ENCODE data around the gene TRMT1.

Gene TRMT1

DNA sequence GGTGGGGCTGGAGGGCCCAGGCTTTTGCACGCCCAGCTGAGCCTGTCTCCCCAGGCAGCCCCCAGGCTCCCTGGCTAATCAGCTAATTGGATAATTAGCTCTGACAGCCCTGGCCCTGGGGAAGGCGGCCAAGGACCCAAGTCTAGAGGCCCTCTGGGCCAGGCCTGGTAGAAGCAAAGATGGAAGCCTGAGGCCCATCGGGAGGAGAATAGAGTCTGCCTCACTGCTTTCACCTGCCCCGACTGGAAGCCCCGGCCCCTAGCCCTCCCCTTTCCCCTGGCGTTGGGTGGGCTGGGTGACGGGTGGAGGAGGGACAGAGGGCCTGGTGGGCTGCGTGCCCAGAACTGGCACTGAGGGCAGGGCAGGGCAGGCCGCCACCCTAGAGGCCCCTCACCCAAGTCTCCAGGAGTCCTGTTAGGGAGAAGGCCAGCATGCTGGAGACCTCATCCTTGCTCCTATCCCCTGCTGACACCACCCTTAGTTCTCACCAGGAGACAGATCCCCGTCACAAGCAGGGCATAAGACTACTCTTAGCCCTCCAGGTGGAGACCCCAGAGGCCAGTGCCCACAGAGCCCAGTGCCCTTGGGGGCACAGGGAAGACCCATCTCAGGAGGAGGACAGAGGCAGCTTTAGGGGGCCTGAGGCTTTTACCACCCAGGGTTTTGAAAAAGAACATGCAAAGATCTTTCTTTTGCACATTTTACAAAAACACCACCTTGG lies 25.9 kb downstream of the TRMT1 start:
- no peak for DNase-seq (ENCODE audit: low read depth in 2 of 2)

DNA sequence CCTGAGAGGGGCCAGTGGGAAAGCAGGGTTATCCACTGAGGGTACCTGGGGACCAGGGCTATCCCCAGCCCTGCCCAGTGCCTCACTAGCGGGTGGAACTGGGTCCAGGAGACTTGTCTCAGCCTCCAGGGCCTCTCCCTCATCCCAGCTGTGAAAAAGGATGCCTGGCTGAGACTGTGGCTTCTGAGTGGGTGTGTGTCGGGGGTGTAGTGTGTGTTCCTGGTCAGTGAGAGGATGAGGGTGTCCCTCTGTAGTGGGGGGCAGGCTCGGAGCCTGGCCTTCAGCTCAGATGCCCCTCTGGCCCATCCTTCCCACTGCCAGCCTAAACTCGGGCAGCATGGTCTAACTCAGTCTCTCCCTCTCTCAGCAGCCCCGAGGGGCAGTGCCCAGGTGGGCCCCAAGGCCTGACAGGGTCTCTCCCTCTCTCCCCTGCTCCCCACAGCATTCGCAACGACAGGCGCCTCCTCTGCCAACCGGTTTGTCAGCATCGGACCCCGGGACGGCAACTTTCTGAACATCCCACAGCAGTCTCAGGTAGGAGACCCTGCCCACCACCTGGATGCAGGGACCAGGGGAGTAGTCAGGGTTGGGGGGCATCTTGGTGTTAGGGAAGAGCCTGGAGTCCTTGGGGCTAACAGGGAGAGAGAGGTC lies 26.6 kb downstream of the TRMT1 start:
- no peak for DNase-seq (ENCODE audit: low read depth in 2 of 2)

DNA sequence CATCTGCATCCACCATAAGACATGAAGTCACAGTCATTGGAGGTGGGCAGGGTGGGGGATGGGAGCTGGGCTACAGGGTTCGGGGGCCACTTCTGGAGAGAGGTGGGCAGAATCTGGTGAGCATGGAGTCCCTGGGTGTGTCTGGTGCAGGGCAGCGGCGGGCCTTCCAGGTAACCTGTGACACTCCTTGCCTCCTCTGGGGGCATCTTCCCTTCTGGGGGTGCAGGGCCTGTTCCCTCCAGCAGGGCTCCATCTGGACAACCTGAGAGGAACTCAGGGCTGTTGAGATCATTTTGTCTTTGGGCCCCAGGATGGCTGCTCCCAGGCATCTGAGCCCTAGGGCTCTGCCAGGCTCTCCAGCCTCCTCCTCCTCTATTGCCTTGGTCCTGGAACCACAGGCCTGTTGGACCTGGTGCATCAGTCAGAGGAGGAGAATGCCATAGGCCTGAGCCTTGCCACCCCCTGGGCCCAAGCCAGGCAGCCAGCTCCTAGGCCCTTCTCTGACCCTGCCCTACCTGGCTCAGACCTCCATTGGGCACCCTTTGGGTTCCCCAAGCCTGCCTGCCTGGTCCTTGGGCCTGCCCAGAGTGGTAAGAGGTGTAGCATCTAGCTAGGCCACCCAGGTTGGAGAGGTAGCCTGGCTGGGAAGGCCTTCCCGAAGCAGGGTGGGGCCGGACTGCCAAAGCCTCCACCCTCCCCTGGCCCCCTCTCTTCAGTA lies 27.2 kb downstream of the TRMT1 start:
- no peak for DNase-seq (ENCODE audit: low read depth in 2 of 2)

DNA sequence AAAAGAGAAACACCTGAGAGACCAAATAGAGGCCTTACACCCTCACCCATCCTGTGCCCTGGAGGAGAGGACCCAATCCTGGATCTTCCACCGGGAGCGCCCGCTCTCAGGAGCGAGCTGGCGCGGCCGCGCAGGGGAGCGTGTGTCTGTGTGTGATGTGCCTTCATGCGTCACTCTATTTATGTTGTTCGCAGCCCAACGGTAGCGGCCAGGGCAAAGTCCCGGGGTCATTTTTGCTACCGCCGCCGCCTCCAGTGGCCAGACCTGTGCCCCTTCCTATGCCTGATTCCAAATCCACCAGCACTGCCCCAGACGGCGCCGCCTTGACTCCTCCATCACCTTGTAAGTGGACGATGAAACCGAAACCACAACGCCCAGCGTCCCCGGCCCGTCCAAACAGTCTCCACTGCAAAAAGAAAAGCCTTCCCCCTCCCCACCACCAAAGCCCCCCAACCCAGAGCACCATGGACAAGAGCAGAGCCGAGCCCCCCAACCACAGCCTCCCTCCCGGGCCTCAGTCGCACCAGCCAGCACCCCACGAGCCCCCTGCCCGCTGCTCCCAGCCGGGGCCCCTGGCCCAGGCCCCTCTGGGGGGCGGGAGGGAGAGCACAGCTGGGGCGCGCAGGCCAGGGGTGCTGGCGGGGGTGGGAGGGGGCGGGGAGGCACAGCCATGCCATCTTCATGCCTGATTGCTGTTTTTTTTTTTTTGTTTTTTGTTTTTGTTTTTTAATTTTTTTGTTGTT lies 28.6 kb downstream of the TRMT1 start:
- no peak for DNase-seq (ENCODE audit: low read depth in 2 of 2)

DNA sequence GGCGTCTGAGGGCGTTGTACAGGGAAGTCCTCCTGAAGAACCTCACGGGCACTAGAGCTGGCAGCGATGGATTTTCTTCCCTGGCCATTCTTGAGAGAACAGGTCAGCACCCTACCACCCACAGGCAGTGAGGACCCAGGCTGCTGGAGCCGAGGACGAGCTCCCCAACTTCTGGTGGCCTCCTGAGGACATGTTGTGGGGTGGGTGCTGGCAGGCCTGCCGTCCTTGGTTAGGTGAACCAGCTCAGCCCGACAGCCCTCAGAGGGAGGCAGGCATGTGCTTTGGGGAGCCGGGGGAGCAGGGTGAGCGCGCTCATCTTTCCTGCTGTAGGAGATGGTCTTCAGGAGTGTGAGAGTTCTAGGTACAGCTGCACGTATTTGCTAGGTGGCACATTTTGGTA lies 29.2 kb downstream of the TRMT1 start:
- DNase-seq (ENCODE audit: low read depth in 2 of 2), result no peak

DNA sequence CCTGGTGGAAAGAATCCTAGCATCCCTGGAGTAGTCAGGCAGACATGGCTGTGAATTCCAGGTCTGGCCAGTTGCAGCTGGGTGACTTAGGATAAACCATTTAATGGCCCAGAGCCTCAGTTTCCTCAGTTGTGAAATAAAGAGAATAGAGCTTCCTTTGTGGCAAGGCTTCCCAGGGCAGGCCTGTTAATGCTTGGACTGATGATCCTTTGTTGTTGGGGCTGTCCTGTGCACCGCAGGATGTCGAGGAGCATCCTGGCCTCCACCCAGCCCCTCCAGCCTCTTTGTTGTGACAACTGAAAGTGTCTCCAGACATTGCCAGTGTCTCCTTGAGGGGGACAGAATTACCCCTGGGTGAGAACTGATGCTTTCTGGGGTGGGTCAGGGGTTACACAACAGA lies 30.2 kb downstream of the TRMT1 start:
- no peak for DNase-seq (ENCODE audit: low read depth in 2 of 2)

DNA sequence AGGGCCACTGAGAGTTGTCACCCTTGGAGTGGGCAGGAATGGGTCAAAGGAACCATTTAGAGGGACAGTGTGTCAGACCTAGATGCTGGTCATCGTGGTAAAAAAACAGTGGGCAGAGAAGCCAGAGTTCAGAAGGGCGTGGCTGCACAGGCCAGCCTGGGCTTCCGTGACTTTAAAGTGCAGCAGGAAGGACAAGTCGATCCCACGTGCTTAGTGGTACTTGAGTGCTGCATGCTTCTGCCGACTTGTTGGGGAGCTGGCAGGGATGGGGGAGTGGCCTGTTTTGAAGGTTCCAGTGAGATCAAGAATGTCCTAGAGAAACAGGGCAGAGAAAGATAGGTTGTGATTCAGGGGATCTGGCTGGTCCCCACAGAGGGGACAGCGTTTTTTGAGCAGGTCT lies 30.9 kb downstream of the TRMT1 start:
- DNase-seq (ENCODE audit: low read depth in 2 of 2), result no peak

DNA sequence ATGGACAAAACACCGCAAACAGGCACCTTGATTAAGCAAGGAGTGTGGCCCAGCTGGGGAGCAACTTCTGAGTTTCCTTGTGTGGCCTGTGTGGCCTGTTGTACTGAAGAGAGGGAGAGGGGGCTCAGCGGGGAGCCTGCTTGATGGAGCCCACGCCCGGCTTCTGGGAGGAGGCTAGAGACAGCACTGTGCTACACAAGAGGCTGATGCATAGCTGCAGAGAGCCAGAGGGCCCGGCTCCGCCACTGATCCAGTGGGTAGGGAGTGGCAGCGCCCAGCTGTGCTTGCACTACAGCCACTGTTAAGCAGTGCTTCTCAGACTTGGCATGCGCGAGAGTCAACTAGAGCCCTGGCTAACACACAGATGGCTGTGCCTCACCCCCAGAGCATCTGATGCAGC lies 32.9 kb downstream of the TRMT1 start:
- no peak for DNase-seq (ENCODE audit: low read depth in 2 of 2)

DNA sequence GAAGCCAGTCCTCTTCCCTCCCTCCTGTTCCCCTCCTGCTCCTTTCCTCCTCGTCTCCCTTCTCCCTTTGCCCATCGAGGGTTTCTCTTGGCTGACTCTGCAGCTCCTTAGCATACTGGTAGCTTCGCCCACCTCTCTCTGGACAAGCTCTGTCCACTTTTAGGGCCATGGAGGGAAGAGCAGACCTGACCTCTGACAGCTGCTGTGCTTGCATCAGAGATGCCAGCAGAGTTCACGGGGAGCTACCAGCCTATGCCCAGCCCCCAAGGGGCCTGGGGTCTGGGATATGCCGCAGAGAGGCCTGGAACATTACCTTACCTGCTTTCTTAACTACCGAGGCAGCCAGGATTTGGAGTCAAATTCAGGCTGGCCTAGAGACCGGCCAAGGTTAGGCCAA lies 33.5 kb downstream of the TRMT1 start:
- DNase-seq (ENCODE audit: low read depth in 2 of 2), result no peak

DNA sequence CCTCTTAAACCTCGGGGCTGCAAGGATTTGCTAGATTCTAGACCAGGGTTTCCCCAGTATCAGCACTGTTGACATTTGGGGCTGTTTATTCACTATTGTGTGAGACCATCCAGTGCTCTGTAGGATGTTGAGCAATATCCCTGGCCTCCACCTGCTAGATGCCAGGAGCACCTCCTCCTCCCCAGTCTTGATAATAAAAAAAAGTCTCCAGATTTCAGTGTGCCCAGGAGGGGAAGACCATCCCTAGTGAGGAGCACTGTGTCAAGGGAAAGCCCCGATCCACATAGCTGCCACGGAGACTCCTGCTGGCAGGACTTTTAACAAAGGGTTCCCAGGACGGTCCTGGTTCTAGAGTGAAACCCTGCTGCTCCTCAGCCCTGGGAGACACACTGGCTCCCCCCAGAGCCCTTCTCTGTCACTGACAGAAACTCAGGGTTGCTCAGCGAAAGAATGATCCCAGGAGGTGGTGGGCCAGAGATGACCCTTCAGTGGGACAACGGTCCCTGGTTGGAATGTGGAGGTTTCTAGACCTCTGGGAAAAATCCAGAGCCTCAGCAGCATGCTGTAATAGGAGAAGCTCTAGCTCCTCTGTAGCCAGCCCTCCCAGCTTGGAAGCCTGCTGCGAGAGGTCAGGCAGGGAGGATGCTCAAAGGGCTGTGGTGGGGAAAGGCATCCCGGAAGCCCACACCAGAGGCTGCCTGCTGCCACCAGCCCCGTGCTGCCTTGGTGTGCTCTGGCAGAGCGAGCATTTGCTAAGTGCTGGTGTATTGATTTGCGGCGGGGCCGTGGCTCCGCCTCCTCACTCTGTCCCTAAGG lies 34.1 kb downstream of the TRMT1 start:
- no peak for DNase-seq (ENCODE audit: low read depth in 2 of 2)

DNA sequence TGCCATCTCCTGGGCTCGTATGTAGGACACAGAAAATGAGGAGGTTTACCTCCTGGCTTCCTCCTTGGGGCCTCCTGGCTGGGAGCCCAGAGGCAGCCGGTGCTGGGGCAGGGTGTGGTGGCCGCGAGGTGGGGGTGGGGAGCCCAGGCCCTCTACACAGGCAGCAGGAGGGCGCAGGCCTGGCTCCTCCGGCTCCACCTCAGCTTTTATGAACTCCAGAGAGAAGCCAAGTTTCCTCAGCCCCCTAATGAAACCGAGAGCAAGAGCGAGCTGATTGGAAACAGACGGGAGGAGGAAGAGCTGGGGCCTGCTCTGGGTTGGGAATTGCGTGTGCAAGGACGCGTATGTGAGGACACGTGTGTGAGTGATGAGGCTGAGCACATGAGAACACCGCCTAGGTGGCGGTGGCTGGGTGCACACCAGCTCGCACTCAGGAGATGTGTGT lies 37.0 kb downstream of the TRMT1 start:
- DNase-seq (ENCODE audit: low read depth in 2 of 2), result no peak

DNA sequence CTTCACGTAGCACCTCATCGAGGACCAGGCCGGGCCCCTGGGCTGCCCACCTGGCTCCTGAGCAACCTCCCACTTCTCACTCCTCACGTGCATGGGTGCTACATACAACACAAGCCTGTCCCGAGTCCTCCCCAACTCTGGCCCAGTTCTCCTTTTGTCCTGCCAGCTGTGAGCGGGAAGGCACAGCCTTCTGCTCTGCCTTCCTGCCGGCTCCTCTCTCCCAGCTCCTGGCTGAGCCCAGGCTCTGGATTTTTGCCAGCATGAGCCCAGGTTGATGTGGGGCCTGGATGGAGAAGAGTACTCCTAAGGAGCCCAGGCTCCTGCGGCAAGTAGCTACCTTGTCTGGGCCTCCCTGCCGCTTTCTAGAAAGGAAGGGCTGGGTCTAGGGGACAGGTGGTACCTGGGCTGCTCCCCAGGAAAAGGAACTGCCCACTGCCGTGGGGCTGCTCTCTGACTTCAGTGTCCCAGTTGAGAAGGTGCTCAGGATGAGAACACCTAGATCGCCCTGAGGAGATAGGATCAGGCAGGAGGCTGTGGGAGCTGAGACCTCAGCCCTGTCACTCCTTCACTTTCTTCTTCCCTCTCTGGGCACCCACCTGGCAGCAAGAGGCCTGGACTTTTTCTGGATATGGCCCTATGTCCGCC lies 37.5 kb downstream of the TRMT1 start:
- DNase-seq (ENCODE audit: low read depth in 2 of 2), result no peak

DNA sequence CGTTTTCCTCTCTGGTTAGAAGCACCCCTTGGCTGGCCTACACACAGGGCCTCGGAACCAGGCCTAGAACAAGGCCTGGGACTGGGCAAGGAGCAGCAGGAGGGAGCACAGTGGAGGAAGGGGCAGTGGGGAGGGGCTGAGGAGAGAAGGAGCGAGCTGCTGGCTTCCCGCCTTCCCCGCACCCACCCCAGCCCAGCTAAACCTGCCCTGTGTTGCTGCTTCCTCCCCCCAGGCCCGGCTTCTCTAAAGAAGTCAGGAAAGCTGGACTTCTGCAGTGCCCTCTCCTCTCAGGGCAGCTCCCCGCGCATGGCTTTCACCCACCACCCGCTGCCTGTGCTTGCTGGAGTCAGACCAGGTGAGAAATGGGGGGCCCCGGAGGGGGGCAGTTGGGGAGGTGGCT lies 38.2 kb downstream of the TRMT1 start:
- no peak for DNase-seq (ENCODE audit: low read depth in 2 of 2)

DNA sequence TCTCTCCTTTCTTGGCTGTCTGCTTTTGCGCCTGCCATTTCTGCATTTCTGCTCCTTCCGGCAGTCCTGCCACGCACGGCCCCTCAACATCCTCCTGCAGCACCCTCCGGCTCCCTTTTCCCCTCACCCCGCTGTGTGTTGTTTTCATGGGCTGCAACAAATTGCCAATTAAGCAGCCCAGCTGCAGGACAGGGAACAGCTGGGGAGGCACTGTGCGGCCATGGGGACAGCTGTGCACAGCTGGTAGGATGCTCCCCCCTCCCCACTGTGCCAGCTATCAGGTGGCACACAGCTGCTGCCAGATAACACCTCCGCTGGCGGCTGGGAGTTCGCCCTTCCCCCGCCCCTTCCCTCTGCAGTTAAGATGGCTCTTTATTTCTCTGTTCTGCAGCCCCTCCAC lies 39.3 kb downstream of the TRMT1 start:
- no peak for DNase-seq (ENCODE audit: low read depth in 2 of 2)

DNA sequence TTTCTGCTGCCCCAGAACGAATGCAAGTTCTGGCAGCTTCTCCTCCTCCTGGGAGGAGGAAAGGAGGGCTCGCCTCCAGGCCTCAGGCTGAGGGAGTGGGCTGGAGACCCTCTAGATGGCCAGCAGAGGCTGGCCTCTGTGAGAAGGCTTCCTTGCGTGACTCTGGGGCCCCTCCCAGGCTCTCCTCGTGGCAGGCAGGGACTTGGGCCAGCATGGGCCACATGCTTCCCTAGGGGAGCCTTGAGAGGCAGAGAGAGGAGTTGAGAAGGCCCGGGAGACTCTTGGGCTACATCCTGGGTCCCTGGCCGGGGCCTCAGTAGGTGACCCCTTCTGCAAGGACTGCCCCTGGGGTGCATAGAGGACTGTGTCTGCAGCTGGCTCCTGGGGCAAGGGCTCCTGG lies 39.8 kb downstream of the TRMT1 start:
- no peak for DNase-seq (ENCODE audit: low read depth in 2 of 2)

DNA sequence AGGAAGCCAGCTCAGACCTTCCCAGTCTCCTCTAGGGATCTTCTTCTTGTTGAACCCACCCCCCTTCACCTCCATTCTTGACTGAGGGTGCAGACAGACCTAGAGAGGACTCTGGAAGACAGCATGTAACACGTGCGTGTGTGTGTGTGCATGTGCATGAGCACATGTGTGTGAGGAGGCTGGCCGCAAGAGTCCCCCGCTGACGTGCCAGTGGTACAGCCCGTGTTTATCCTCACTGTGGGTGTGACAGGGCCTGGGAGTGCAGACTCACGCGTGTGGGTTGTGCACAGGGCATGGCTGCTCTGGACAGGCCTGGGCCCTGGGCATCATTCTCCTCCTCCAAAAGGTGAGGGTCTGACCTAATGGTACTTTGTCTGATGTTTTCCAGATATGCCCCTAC lies 40.2 kb downstream of the TRMT1 start:
- no peak for DNase-seq (ENCODE audit: low read depth in 2 of 2)

DNA sequence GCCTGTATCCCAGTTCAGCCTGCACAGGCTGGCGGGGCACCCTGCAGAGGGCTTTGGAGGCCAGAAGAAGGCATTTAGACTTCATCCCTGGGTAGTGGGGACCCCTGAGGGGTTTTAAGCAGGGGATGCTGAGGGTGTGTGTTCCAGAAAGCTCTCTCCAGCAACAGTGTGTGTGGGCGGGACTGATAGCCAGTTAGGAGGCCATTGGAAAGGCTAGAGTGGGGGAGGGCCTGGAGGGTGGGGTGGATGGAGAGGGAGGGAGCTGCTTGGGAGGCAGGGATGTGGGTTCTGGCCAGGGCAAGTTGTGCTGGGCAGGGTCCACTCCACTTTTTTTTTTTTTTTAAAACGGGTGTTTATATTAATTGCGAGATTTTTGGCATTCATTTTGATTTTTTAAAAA lies 42.2 kb downstream of the TRMT1 start:
- DNase-seq (ENCODE audit: low read depth in 2 of 2), result no peak

DNA sequence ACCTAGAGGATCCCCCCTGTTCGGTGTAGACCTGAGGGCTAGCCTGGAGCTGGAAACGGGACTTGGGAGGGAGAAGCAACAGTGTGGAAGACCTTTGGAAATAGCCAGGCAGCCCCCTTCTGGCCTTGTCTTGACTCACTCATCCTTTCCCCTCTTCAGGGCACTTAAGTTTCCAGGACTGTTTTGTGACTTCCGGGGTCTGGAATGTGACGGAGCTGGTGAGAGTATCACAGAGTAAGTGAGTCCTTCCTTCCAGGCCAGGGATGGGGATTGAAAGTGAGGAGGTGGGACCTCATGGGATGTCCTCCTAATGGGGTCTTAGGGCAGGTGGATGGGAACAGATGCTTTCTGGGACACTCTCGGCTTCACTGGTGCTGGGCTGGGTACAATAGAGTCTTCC lies 43.3 kb downstream of the TRMT1 start:
- DNase-seq (ENCODE audit: low read depth in 2 of 2), result no peak

DNA sequence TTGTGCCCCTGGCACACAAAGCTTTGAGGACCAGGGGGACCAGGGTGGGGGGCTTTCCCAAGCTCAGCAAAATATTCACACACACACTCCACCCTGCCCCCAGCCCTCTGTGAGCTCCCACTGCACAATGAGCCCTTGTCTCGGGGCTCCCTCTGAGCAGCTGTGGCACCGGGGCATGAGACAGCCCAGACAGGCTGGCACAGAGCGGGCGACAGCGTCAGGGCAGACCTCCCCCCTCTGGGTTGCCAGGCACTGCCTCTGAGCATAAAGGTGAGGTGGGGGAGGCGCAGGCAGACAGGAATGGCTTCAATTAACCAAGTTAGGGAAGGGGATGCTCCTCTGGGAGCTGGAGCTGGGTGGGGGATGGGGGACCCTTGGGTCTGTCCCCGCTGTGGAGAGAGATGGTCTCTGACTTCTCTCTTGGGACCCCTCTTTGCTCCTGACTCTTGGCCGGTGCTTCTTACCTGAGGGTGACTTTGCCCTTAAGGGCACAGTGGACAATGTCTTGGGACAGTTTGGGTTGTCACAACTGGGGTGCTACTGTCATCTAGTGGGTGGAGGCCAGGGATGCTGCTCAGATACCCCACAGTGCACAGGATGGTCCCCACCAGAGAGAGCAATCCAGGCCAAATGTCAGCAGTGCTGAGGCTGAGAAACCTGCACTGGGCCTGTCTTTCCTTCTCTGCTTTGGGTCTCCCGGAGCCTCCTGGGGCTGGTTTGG lies 44.2 kb downstream of the TRMT1 start:
- DNase-seq (ENCODE audit: low read depth in 2 of 2), result no peak

DNA sequence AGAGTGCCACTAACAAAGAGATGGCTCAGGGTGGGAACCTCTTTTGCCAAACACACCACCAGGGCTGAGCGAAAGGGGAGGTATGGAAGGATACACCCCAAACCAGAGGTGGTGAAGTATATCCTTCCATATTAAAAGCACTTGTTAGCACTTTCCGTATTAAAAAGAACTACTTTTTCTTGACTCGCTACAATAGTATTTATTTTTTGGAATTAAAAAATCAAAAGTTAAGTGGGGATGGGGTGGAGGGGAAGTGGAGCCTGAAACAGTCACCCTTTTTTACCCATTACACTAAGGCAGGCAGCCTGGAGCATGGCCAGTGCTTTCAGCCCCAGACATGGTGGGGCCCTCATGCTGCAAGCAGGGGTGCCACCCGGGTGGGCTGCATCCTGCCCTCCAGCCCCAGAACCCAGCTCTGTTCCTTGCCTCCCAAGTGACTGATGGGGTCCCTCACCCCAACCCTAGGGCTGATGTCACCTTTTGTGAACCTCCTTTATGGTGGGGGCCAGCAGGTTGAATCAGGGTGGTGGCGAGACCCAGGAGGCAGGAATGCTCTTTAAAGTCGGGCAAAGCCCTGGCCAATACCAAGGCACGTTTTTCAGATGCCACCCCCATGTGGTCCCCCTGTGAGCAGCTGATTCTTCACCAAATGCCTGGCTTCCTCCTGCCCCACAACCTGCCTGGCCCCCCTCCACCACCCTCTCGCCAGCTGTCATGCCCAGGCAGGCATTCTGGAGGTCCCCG lies 44.9 kb downstream of the TRMT1 start:
- no peak for DNase-seq (ENCODE audit: low read depth in 2 of 2)

All from stimulated activated CD8-positive, alpha-beta memory T cell treated with anti-CD3 and anti-CD28 coated beads, Interleukin-15, amount 100 ng/mL, for 4 hours (primary cell).